NT2/D1 (cell line): ENCODE measurements around the gene MAP7D3.

Experiments used
- SUZ12 ChIP-seq: IDR thresholded peaks from 2 replicates; pipeline ENCODE4 v1.6.1; 2011; ENCODE audit not compliant: insufficient read length, insufficient read depth; ENCODE audit errors: extremely low read depth
- YY1 ChIP-seq: IDR thresholded peaks from 2 replicates; pipeline ENCODE4 v1.6.1; 2011; ENCODE audit not compliant: insufficient read length, insufficient read depth
- ZNF274 ChIP-seq: IDR thresholded peaks from 2 replicates; pipeline ENCODE4 v1.6.1; 2011; ENCODE audit warnings: mild to moderate bottlenecking, low read depth, low read length

- TF ChIP-seq YY1 (no peak), SUZ12 (no peak), ZNF274 (no peak)
These were observed 45.3 kb downstream of the MAP7D3 start for GRCh38 chrX:136205882-136206380.
